Measurements from ENCODE around the gene ANKLE1. TPM values are rescaled to one million over a fixed set of nuclear protein-coding genes. Genes with fewer than 3 reads are reported as not detected.

Gene ANKLE1
- total and polyA plus RNA-seq, 2 experiments from 2014 or later: 0.29 to 0.90 TPM

GRCh38 chr19:17242431-17243208 lies 39.1 kb upstream of the ANKLE1 start:
- no peak for TF ChIP-seq EZH2 (IDR thresholded peaks at IDR 0.05; ENCODE audit: borderline replicate concordance)
- TF ChIP-seq EZH2phosphoT487 (IDR thresholded peaks at IDR 0.05; ENCODE audit: low read depth, severe bottlenecking, unreplicated experiment): no peak
- no peak for TF ChIP-seq CTCF (IDR thresholded peaks at IDR 0.05; ENCODE audit: poor library complexity)
- peak overlapping the region; percentile 95 for H3K4me3 ChIP-seq
- DNase-seq (ENCODE audit: low spot score): no peak
- no peak overlapping the region for H2AFZ ChIP-seq
- H3K79me2 ChIP-seq: peaks cover 71% of the 10 kb centered on the region
- peak overlapping the region; percentile 86 for H3K27ac ChIP-seq
- no peaks in the 10 kb centered on the region for H3K27me3 ChIP-seq
- H4K20me1 ChIP-seq (ENCODE audit: insufficient read depth, poor library complexity, severe bottlenecking): peaks cover 31% of the 10 kb centered on the region
- WGBS (ENCODE audit: low lambda C conversion rate, missing lambda C conversion rate): 53% methylated on average over 8 of the region's 8 CpGs
- H3K4me2 ChIP-seq: peak overlapping the region; percentile 98
- H3K4me1 ChIP-seq (ENCODE audit: insufficient read depth): peaks cover 54% of the 10 kb centered on the region
- no peaks in the 10 kb centered on the region for H3K9me3 ChIP-seq (ENCODE audit: low read depth)
- no peaks in the 10 kb centered on the region for H3K9me2 ChIP-seq (replicated peaks; ENCODE audit: insufficient read depth)
- H3K36me3 ChIP-seq (replicated peaks; ENCODE audit: insufficient read depth, low read depth): no peaks in the 10 kb centered on the region

GRCh38 chr19:17243211-17243829 lies 38.4 kb upstream of the ANKLE1 start:
- Histone ChIP-seq H4K20me1 (ENCODE audit: insufficient read depth, poor library complexity, severe bottlenecking) (peaks cover 31% of the 10 kb centered on the region), H2AFZ (no peak overlapping the region), H3K36me3 (replicated peaks; ENCODE audit: insufficient read depth, low read depth) (no peaks in the 10 kb centered on the region), H3K79me2 (peaks cover 64% of the 10 kb centered on the region), H3K27me3 (no peaks in the 10 kb centered on the region), H3K9me3 (ENCODE audit: low read depth) (no peaks in the 10 kb centered on the region), H3K27ac (peak overlapping the region; percentile 86), H3K4me2 (peak overlapping the region; percentile 98), H3K4me3 (peak overlapping the region; percentile 95), H3K4me1 (ENCODE audit: insufficient read depth) (peaks cover 61% of the 10 kb centered on the region), H3K9me2 (replicated peaks; ENCODE audit: insufficient read depth) (no peaks in the 10 kb centered on the region)
- TF ChIP-seq EZH2phosphoT487 (IDR thresholded peaks at IDR 0.05; ENCODE audit: low read depth, severe bottlenecking, unreplicated experiment) (no peak), EZH2 (IDR thresholded peaks at IDR 0.05; ENCODE audit: borderline replicate concordance) (no peak), CTCF (IDR thresholded peaks at IDR 0.05; ENCODE audit: poor library complexity) (no peak)
- 33% methylated on average over 4 of the region's 8 CpGs for whole genome bisulfite sequencing (ENCODE audit: low lambda C conversion rate, missing lambda C conversion rate)
- DNase-seq (ENCODE audit: low spot score): no peak

GRCh38 chr19:17243830-17244617 lies 37.7 kb upstream of the ANKLE1 start:
- 2% methylated on average over 43 of the region's 52 CpGs for WGBS (ENCODE audit: low lambda C conversion rate, missing lambda C conversion rate)
- peak overlapping the region; percentile 86 for H3K27ac ChIP-seq
- H3K4me3 ChIP-seq: peak overlapping the region; percentile 95
- peaks cover 57% of the 10 kb centered on the region for H3K79me2 ChIP-seq
- peaks cover 31% of the 10 kb centered on the region for H4K20me1 ChIP-seq (ENCODE audit: insufficient read depth, poor library complexity, severe bottlenecking)
- H3K36me3 ChIP-seq (replicated peaks; ENCODE audit: insufficient read depth, low read depth): no peaks in the 10 kb centered on the region
- no peaks in the 10 kb centered on the region for H3K9me3 ChIP-seq (ENCODE audit: low read depth)
- peak overlapping the region; percentile 98 for H3K4me2 ChIP-seq
- TF ChIP-seq CTCF (IDR thresholded peaks at IDR 0.05; ENCODE audit: poor library complexity) (no peak), EZH2phosphoT487 (IDR thresholded peaks at IDR 0.05; ENCODE audit: low read depth, severe bottlenecking, unreplicated experiment) (no peak), EZH2 (IDR thresholded peaks at IDR 0.05; ENCODE audit: borderline replicate concordance) (no peak)
- H3K9me2 ChIP-seq (replicated peaks; ENCODE audit: insufficient read depth): no peaks in the 10 kb centered on the region
- peaks cover 68% of the 10 kb centered on the region for H3K4me1 ChIP-seq (ENCODE audit: insufficient read depth)
- H2AFZ ChIP-seq: peak overlapping the region; percentile 51
- peak; percentile 73 for DNase-seq (ENCODE audit: low spot score)
- no peaks in the 10 kb centered on the region for H3K27me3 ChIP-seq

Data from hepatocyte (in vitro differentiated cells).